ENCODE measurements around the gene RPS25.
A peak's percentile ranks its signal among the peaks of the same experiment; 100 is the strongest.
"Not testable (repeated sequence)": the region's sequence is repeated elsewhere in the genome, so short reads cannot be mapped to it uniquely, and the experiment has no call there.

RPS25 gene

DNA sequence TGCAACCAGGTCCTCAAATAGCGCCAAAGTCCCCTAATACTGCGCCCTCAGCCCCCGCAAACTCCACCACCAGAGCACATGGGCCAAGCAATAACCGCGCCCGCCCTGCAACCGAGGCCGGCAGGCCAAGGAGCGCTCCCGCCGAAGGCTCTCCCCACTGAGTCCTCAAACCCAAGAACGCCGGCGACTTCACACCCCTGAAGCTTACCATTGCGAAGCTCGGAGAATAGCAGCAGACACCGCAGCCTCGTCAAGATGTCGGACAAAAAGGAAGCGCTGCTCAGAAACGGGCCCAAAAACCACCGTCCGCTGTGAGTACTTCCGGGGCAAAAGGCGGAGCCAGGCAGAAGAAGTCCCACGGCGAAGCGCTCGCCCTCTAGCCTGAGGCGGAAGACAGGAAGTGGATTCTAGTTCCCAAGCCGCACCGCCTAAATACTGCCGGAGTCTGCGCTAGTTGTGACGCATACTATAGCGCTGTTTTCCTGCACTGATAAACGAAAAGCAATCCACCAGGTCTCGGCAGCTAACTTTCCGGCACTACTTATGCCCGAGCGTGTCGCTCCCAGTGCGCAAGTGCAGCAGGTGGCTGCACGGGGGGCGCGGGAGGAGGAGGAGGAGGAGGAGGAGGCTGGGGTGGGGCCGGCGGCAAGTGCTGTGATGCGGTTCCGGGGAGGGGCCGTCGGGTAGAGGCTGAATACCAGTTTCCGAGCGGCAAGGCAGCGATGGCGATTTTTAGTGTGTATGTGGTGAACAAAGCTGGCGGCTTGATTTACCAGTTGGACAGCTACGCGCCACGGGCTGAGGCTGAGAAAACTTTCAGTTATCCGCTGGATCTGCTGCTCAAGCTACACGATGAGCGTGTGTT is at the start of gene RPS25, which contains the start of gene TRAPPC4:
Gene RPS25 (minus strand): TSS at position 270 of the 865 bp plus-strand sequence. CDS start 59 bp downstream, at position 211.
Gene TRAPPC4 (plus strand): TSS at position 693 of the 865 bp plus-strand sequence. CDS start 30 bp downstream, at position 723.
- peak; percentile 95 to 96 for DNase-seq

DNA sequence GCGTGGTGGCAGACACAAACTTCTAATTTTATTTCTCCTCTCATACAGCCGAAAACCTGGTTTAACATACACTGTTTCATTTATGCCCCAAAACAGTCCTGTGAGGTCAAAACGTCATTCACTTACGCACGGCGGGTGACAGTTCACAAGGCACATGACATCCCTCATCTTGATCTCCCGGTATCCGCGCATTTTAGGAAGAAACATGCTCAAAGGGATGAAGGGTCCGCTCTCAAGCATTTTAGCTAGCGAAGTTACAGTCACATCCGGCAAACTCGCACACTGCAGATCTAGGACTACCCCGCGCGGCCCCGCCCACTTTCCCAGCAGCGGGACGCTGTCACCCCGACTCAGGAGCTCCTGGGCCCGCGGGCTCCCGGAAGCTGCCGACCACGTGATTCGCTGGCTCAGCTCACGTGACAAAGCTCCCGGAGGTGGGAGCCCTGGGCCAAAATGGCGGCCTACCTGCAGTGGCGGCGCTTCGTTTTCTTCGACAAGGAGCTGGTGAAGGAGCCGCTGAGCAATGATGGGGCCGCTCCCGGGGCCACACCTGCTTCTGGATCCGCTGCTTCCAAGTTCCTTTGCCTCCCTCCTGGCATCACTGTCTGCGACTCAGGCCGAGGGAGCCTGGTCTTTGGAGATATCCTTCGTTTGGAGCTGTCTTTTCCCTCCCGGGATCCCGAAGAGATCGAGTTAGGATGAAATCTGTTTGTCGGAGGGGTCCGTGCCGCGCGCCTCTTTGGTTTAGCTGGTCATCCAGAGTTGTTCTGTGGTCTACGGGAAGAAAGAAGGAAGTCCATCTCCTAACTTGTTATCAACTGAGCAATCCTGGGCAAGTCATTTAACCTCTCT is 49.5 kb upstream of the RPS25 start, which contains the start of gene VPS11:
Gene VPS11 (plus strand): TSS at position 448 of the 852 bp plus-strand sequence. CDS start 6 bp downstream, at position 454.
- DNase-seq: peak; percentile 93 to 96

DNA sequence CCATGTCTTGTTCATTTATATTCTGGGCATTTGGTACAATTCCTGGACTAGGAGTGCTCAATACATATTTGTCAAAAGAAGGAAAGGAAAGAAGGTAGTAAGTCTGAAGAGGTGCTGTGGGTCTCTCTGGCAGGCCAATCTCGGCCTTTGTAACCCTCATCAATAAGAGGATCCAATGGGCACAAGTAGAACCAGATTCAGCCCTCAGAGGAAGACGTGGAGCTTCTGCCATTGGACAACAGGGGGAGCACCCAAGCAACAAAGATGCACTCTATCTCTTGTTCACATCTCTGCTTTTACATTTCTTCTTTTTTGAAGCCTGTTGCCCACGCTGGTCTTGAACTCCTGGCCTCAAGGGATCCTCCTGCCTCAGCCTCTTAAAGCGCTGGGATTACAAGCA is 47.2 kb upstream of the RPS25 start:
- DNase-seq: peak; percentile 10 to 24

- no peak for DNase-seq
Measured at GRCh38 chr11:119062779-119063178, 44.6 kb upstream of the RPS25 start.

- no peak for DNase-seq
Measured at GRCh38 chr11:119061256-119061655, 43.1 kb upstream of the RPS25 start.

GRCh38 chr11:119059128-119059527 is 41.0 kb upstream of the RPS25 start:
- not testable (repeated sequence) for DNase-seq

- peak; percentile 89 to 97 for DNase-seq
Measured at GRCh38 chr11:119057000-119057769, 39.0 kb upstream of the RPS25 start, which contains the start of gene HYOU1. Gene HYOU1, minus strand, starts transcription at chr11:119057205. Its CDS starts 1,045 bp downstream, at chr11:119056160.

DNA sequence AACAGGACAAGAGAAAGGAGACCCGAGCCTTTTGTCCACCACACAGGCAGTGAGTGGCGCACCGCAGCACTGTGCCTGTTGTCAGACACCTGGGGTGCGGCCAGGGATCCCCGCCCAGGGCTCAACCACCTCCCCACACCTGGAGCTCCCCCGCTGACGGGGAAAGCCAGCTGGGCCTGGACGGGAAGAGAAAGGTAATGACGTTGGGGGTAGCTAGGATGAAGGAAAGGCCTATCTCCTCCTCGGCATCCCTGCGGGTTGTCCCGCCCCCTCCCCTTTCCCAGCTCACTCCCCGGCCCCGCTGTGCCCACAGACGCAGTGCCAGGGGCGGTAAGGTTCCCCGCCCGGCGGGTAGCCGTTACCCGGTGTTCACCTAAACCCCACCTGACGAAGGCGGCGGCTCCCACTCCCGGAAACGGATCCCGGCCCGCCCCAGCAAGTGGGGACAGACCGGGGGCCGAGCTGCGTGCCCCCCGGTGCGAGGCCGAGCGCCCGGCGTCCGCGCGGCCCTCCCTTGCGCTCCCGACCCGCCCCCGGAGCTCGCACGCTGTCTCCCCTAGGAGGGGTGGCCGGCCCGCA is 38.4 kb upstream of the RPS25 start:
- peak in 1 of 2 experiments; percentile 28 for DNase-seq

- DNase-seq: no peak
Measured at GRCh38 chr11:119055901-119056300, 37.8 kb upstream of the RPS25 start.

DNA sequence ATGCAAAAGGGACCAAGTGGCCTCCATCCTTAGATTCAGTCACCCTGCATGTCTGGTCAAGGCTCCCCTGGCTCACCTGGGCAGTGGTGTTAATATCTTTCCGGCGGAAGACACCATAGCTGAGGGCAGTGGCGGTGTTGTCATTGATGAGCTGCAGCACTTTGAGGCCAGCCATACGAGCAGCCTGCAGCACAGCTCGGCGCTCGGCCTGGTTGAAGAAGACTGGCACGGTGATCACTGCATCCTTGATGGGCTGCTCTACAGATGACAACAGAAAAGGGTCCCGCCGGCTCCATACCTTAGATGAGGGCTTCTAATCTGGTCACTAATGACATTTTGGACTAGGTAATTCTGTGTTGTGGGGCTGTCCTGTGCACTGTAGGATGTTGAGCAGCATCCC is 36.3 kb upstream of the RPS25 start:
- DNase-seq: no peak

DNA sequence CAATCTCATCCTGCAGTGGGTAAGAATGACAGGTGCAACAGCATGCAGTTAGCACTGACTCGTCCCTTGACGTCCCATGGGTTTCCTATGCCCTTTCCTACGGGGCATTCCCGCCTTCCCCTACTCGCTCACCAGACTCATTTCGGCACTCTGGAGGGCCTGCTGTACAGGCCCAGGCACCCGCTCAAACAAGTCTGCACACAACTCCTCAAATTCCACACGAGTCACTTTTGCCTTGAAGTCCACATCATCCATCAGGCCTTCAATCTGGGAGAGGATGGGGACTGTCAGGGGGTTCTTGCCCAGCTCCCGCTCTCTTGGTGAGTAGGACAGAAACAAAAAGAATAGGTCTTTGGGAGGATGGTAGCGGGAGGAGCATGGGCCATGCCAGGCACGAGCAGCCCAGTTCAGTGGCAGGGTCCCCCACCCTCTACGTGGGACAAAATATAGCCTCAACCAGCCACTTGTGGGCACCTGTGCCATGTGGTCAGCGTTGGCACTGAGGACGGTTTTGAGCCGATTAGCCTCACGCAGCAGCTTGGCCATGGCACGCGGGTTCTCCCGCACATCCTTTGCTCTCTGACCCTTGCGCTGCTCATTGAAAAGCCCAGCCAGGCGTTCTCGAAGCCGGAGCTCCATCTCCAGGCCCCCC is 34.1 kb upstream of the RPS25 start:
- DNase-seq: no peak

DNA sequence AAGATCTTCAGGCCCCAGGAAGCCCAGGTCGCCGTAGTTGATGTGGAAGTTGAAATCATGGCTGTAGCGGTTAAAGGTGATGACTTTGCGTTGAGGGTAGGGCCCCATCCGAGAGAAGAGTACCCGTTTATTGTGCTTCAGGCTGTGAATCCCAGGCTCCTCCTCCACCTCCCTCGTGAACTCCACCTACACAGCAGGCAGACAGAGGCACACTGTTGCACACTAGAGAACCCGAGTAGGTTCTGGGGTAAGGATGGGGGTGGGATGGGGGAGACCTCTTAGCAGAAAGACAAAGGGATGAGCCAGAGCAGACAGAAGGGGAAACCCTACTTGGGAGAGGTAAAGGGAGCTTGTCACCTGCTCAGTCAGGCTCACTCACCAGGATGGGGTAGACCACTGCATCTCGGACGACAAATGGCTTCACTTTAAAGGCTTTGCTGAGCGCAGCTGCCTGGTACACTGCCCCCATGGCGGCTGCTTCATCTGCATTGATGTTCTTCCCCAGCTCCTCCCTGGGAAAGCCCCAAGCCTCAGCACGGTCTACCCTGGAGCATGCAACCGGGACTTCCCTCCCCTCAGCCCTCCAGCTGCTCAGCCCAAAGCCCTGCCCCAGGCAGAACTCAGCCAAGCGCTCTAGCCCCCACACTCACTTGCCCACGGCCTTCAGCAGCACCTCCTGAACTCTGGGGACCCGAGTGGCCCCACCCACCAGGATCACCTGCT is 33.5 kb upstream of the RPS25 start:
- no peak for DNase-seq

GRCh38 chr11:119049081-119049480 is 30.9 kb upstream of the RPS25 start:
- no peak for DNase-seq

- no peak for DNase-seq
Measured at GRCh38 chr11:119048644-119049043, 30.5 kb upstream of the RPS25 start.

GRCh38 chr11:119047205-119047604 is 29.1 kb upstream of the RPS25 start:
- DNase-seq: no peak

GRCh38 chr11:119046489-119046888 is 28.3 kb upstream of the RPS25 start:
- no peak for DNase-seq

DNA sequence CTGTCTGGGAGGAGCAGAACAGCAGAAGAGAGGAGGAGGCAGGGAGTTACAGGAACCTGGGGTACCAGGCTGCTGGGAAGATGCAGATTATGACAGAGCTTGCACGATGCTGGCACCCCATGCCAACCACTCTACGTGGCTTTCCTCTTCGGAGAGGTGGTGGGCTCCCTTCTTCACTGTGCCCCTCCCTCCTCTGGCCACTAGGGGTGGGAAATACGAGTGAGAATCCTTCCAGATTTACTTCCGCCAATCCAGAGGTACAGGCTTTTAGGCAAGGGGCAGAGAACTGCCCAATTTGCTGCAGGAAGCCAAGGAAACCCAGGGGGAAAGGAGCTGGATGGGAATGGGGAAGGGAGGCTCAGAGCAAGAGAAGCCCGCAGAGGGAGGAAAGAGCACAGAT is 26.6 kb upstream of the RPS25 start:
- DNase-seq: no peak

DNA sequence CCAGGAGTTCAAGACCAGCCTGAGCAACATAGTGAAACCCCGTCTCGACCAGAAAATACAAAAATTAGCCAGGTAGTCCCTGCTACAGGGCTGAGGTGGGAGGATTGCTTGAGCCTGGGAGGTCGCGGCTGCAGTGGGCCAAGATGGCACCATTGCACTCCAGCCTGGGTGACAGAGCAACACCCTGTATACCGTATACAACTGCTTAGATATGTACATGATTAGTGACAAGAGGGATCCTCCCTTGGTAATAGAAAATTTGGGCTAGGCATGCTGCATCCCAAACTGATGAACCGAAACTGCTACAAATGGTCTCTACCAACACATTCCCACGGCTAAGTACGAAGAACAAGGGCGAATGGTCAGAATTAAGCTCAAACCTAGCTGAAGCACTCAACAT is 24.8 kb upstream of the RPS25 start:
- DNase-seq: no peak

DNA sequence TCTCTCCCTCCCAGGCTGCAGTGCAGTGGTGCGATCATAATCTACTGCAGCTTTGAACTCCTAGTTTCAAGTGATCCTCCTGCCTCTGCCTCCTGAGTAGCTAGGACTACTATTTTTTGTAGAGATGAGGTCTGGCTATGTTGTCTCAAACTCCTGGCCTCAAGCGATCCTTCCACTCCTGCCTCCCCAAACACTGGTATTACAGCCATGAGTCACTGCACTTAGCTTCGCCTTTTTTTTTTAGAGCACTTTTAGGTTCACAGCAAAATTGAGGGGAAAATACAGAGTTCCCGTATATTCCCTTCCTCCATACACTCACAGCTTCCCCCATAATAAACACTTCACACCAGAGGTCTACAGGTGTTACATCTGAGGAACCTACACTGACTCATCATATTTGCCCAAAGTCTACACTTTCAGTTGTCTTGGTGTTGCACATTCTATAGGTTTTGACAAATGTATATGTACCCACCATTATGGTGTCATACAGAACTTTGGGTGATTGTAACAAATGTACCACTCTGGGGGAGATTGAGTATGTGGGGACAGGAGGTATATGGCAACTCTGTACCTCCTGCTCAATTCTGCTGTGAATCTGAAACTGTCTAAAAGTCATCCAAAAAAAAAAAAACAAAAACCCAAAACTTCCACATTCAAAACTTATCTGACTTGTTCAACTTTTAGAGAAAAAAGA is 23.8 kb upstream of the RPS25 start:
- no peak for DNase-seq

DNA sequence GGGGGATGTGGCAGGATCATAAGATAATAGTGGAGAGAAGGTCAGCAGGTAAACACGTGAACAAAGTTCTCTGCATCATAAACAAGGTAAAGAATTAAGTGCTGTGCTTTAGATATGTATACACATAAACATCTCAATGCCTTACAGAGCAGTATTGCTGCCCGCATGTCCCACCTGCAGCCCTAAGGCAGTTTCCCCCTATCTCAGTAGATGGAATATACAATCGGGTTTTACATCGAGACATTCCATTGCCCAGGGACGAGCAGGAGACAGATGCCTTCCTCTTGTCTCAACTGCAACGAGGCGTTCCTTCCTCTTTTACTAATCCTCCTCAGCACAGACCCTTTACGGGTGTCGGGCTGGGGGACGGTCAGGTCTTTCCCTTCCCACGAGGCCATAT is 21.3 kb upstream of the RPS25 start:
- not testable (repeated sequence) for DNase-seq
